Measurements from ENCODE around the gene CD3E. TPM values are rescaled to one million over a fixed set of nuclear protein-coding genes. Genes with fewer than 3 reads are reported as not detected.

The CD3E gene
- total RNA-seq, 2 experiments from 2014 or later: 483 to 515 TPM

GRCh38 chr11:118318581-118319336, 14.2 kb downstream of the CD3E start:
- H3K27ac Mint-ChIP-seq: peak overlapping the region; percentile 100
- Histone ChIP-seq H3K4me1 (ENCODE audit: insufficient read depth, low read length) (peaks cover 90% of the 10 kb centered on the region), H3K36me3 (ENCODE audit: insufficient read depth, low read length) (peaks cover 28% of the 10 kb centered on the region), H3K27ac (ENCODE audit: low read depth in 1 of 2, low read length in 2 of 2) (peak overlapping the region; percentile 13 to 53), H3K4me3 (ENCODE audit: low read length) (no peak overlapping the region), H3K9me3 (ENCODE audit: control insufficient read depth in 1 of 2, insufficient read depth in 1 of 2, low read length in 2 of 2) (no peaks in the 10 kb centered on the region), H3K27me3 (ENCODE audit: control insufficient read depth in 1 of 2, insufficient read depth in 2 of 2, low read length in 2 of 2) (no peaks in the 10 kb centered on the region)
- H3K36me3 Mint-ChIP-seq (ENCODE audit: low read depth): peaks cover 65% of the 10 kb centered on the region
- POLR2A ChIA-PET: interaction anchor here (1.0 kb wide), 1 partner anchor 14 kb away, joined by 5 read pairs; the partner anchor contains the start of gene CD3E
- DNase-seq: peak in 2 of 14 experiments; percentile 28 to 43
- peaks cover 95% of the 10 kb centered on the region for H3K4me1 Mint-ChIP-seq (ENCODE audit: low read depth)
- no peaks in the 10 kb centered on the region for H3K9me3 Mint-ChIP-seq
- H3K27me3 Mint-ChIP-seq: no peaks in the 10 kb centered on the region
- intact Hi-C loops (cut with DNase I, micrococcal nuclease): no loop called here
- peak overlapping the region; percentile 74 for H3K4me3 Mint-ChIP-seq
- CTCF ChIA-PET: interaction anchor here (1.1 kb wide), 1 partner anchor 94 kb away, joined by 5 read pairs; the partner anchor contains the start of gene JAML
- TF ChIP-seq CTCF (IDR thresholded peaks at IDR 0.05): no peak
- ATAC-seq (ENCODE audit: poor library complexity): no peak

GRCh38 chr11:118319337-118319707, 14.8 kb downstream of the CD3E start:
- peak overlapping the region; percentile 100 for H3K27ac Mint-ChIP-seq
- H3K36me3 ChIP-seq (ENCODE audit: insufficient read depth, low read length): peaks cover 23% of the 10 kb centered on the region
- intact Hi-C loops (cut with DNase I, micrococcal nuclease): no loop called here
- POLR2A ChIA-PET: interaction anchor here (1.0 kb wide), 1 partner anchor 15 kb away, joined by 5 read pairs; the partner anchor contains the start of gene CD3E
- peaks cover 61% of the 10 kb centered on the region for H3K36me3 Mint-ChIP-seq (ENCODE audit: low read depth)
- H3K4me3 ChIP-seq (ENCODE audit: low read length): no peak overlapping the region
- peak overlapping the region; percentile 13 to 53 for H3K27ac ChIP-seq (ENCODE audit: low read depth in 1 of 2, low read length in 2 of 2)
- CTCF ChIA-PET: no interaction called here
- no peaks in the 10 kb centered on the region for H3K9me3 ChIP-seq (ENCODE audit: control insufficient read depth in 1 of 2, insufficient read depth in 1 of 2, low read length in 2 of 2)
- DNase-seq (no peak), ATAC-seq (ENCODE audit: poor library complexity) (no peak)
- H3K4me3 Mint-ChIP-seq: peak overlapping the region; percentile 74
- TF ChIP-seq CTCF (IDR thresholded peaks at IDR 0.05): no peak
- peaks cover 92% of the 10 kb centered on the region for H3K4me1 Mint-ChIP-seq (ENCODE audit: low read depth)
- H3K9me3 Mint-ChIP-seq: no peaks in the 10 kb centered on the region
- peaks cover 85% of the 10 kb centered on the region for H3K4me1 ChIP-seq (ENCODE audit: insufficient read depth, low read length)
- H3K27me3 Mint-ChIP-seq: no peaks in the 10 kb centered on the region
- H3K27me3 ChIP-seq (ENCODE audit: control insufficient read depth in 1 of 2, insufficient read depth in 2 of 2, low read length in 2 of 2): no peaks in the 10 kb centered on the region

DNA sequence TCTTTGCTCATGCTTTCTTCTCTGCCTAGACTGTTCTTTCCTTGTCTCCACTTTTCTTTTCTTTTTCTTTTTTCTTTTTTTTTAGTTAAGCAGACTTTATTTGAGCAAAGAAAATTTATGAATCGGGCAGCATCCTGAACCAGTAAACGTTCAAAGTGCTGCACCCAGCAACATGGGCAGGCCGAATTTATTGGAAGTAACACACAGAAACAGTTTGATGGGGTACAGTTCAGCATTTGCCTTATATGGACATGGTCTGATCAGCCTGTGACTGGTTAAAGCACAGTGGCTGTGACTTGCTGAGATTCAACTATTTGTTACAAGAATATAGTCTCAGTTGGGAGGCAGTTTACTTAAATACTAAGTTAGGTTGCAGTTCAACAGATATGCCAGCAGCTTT, 16.0 kb downstream of the CD3E start:
- Mint-ChIP-seq H3K36me3 (ENCODE audit: low read depth) (peaks cover 55% of the 10 kb centered on the region), H3K27me3 (no peaks in the 10 kb centered on the region), H3K4me3 (peak overlapping the region; percentile 56), H3K27ac (peak overlapping the region; percentile 100), H3K4me1 (ENCODE audit: low read depth) (peaks cover 88% of the 10 kb centered on the region), H3K9me3 (no peaks in the 10 kb centered on the region)
- intact Hi-C loops (cut with DNase I, micrococcal nuclease): no loop called here
- DNase-seq: no peak
- Histone ChIP-seq H3K27ac (ENCODE audit: low read depth in 1 of 2, low read length in 2 of 2) (no peak overlapping the region), H3K4me1 (ENCODE audit: insufficient read depth, low read length) (peaks cover 73% of the 10 kb centered on the region), H3K4me3 (ENCODE audit: low read length) (no peak overlapping the region), H3K27me3 (ENCODE audit: control insufficient read depth in 1 of 2, insufficient read depth in 2 of 2, low read length in 2 of 2) (no peaks in the 10 kb centered on the region), H3K36me3 (ENCODE audit: insufficient read depth, low read length) (peaks cover 11% of the 10 kb centered on the region), H3K9me3 (ENCODE audit: control insufficient read depth in 1 of 2, insufficient read depth in 1 of 2, low read length in 2 of 2) (no peaks in the 10 kb centered on the region)
- ChIA-PET CTCF (interaction anchor here (0.5 kb wide), 1 partner anchor 26 kb away, joined by 3 read pairs; no protein-coding TSS in a partner anchor), POLR2A (interaction anchor here (1.0 kb wide), 1 partner anchor 10 kb away, joined by 3 read pairs; no protein-coding TSS in a partner anchor)
- ATAC-seq (ENCODE audit: poor library complexity): no peak
- no peak for TF ChIP-seq CTCF (IDR thresholded peaks at IDR 0.05)

Data from CD4-positive, alpha-beta T cell (primary cell).